ENCODE data around the gene CDADC1.

DNA sequence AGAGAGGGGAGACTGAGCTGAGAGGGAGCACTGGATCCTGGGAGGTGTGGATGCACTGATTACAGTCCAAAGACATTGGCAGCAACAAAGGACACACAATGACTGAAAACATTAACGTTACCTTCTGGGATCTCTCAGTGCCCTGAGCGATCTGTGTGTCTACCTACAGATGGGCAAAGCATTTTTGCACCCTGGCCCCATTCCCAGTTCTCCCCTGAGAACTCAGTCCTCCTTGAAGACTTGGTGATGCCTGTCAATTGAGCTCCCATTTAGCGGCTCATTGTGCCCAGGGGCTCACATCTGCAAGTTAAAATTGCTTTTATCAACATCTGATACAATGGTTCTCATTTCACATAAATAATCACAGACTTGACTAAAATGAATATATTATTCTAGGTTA is 62.5 kb downstream of the CDADC1 start:
- TF ChIP-seq CTCF (IDR thresholded peaks at IDR 0.05) (no peak), POLR2A (IDR thresholded peaks at IDR 0.05) (no peak), POLR2AphosphoS5 (IDR thresholded peaks at IDR 0.05) (no peak)
